HL-60 (cell line): ENCODE data around the gene MARCHF3.

Experiments used
- DNase-seq, 2 experiments: peaks; one replicate each; pipeline ENCODE4 v3.0.0-alpha.2; 2010 to 2020; ENCODE audit warnings: low read depth in 1 of 2, low spot score in 1 of 2
- H3K27ac ChIP-seq: fragments of 250-450 bp; sonication (Bioruptor Pico); replicated peaks from 2 replicates; pipeline ENCODE4 v1.5.1; 2020; ENCODE audit warnings: mild to moderate bottlenecking, moderate library complexity
- H3K27me3 ChIP-seq: fragments of 250-450 bp; sonication (Bioruptor Pico); 2 replicates; pipeline ENCODE4 v1.5.1; 2021; ENCODE audit warnings: mild to moderate bottlenecking, moderate library complexity; ENCODE audit not compliant: insufficient read depth, poor library complexity, severe bottlenecking
- H3K4me3 ChIP-seq: replicated peaks from 2 replicates; pipeline ENCODE4 v1.5.1; 2011; ENCODE audit warnings: mild to moderate bottlenecking, control low read depth, low read length; ENCODE audit not compliant: insufficient read depth
- GABPA ChIP-seq: IDR thresholded peaks from 2 replicates; pipeline ENCODE4 v1.6.1; 2012; ENCODE audit warnings: low read depth
- POLR2AphosphoS5 ChIP-seq: IDR thresholded peaks from 2 replicates; pipeline ENCODE4 v1.6.1; 2012; ENCODE audit warnings: low read depth
- SPI1 ChIP-seq: IDR thresholded peaks from 2 replicates; pipeline ENCODE4 v1.6.1; 2012; ENCODE audit warnings: low read depth, mild to moderate bottlenecking, borderline replicate concordance
- TF ChIP-seq, protein P1 (sequence below): IDR thresholded peaks from one replicate; pipeline ENCODE4 v1.5.1; 2011; ENCODE audit warnings: low read length, control low read depth, inconsistent platforms; ENCODE audit not compliant: insufficient read depth
- TF ChIP-seq, protein P2 (sequence below): IDR thresholded peaks from 2 replicates; pipeline ENCODE4 v1.6.1; 2012; ENCODE audit warnings: low read depth; ENCODE audit not compliant: insufficient replicate concordance

The MARCHF3 gene

GRCh38 chr5:127013407-127013806 is 17.0 kb downstream of the MARCHF3 start:
- no peak for DNase-seq
- Histone ChIP-seq H3K27ac (no peak overlapping the region), H3K4me3 (no peak overlapping the region), H3K27me3 (no peaks in the 10 kb centered on the region)
- TF ChIP-seq, protein P1, sequence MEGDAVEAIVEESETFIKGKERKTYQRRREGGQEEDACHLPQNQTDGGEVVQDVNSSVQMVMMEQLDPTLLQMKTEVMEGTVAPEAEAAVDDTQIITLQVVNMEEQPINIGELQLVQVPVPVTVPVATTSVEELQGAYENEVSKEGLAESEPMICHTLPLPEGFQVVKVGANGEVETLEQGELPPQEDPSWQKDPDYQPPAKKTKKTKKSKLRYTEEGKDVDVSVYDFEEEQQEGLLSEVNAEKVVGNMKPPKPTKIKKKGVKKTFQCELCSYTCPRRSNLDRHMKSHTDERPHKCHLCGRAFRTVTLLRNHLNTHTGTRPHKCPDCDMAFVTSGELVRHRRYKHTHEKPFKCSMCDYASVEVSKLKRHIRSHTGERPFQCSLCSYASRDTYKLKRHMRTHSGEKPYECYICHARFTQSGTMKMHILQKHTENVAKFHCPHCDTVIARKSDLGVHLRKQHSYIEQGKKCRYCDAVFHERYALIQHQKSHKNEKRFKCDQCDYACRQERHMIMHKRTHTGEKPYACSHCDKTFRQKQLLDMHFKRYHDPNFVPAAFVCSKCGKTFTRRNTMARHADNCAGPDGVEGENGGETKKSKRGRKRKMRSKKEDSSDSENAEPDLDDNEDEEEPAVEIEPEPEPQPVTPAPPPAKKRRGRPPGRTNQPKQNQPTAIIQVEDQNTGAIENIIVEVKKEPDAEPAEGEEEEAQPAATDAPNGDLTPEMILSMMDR = no peak
- no peak for TF ChIP-seq POLR2AphosphoS5
- TF ChIP-seq GABPA = no peak
- TF ChIP-seq, protein P2, sequence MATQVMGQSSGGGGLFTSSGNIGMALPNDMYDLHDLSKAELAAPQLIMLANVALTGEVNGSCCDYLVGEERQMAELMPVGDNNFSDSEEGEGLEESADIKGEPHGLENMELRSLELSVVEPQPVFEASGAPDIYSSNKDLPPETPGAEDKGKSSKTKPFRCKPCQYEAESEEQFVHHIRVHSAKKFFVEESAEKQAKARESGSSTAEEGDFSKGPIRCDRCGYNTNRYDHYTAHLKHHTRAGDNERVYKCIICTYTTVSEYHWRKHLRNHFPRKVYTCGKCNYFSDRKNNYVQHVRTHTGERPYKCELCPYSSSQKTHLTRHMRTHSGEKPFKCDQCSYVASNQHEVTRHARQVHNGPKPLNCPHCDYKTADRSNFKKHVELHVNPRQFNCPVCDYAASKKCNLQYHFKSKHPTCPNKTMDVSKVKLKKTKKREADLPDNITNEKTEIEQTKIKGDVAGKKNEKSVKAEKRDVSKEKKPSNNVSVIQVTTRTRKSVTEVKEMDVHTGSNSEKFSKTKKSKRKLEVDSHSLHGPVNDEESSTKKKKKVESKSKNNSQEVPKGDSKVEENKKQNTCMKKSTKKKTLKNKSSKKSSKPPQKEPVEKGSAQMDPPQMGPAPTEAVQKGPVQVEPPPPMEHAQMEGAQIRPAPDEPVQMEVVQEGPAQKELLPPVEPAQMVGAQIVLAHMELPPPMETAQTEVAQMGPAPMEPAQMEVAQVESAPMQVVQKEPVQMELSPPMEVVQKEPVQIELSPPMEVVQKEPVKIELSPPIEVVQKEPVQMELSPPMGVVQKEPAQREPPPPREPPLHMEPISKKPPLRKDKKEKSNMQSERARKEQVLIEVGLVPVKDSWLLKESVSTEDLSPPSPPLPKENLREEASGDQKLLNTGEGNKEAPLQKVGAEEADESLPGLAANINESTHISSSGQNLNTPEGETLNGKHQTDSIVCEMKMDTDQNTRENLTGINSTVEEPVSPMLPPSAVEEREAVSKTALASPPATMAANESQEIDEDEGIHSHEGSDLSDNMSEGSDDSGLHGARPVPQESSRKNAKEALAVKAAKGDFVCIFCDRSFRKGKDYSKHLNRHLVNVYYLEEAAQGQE = no peak
- TF ChIP-seq SPI1 = no peak

- TF ChIP-seq, protein P2 = no peak
- TF ChIP-seq, protein P1 = no peak
- TF ChIP-seq GABPA (no peak), SPI1 (no peak), POLR2AphosphoS5 (no peak)
- no peak for DNase-seq
- Histone ChIP-seq H3K27me3 (no peaks in the 10 kb centered on the region), H3K27ac (no peak overlapping the region), H3K4me3 (no peak overlapping the region)
These were observed 17.4 kb downstream of the MARCHF3 start for GRCh38 chr5:127012916-127013315.

DNA sequence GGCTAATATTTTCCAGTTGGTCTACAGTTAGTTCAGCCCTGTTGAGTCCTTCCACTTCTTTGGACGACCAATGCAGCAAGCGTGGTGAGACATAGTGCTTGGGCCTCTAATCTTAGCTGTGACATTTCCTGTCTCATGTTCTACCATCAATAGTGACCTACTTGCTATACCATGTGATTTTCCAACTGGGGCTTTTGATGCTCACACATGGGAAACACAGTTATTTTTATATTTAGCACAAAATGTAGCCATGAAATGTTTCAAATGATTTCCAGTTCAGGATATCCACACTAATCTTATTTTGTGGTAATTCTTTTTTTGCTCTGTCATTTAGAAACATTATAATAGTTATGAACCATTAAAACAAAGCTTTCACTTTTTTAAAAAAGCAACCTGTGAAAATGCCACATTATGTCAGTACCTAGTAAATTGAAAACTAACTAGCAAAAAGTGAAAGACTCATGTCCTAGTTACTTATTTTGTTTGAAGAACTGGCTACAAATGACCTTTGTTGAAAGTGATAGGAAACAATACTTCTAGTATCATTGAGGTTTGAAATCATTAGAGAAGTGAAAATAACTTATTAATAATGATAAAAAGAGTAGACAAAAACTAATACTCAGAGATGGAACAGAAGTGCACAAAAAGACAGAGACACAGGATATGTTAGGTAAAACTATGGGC is 18.3 kb downstream of the MARCHF3 start:
- Histone ChIP-seq H3K4me3 (no peak overlapping the region), H3K27ac (no peak overlapping the region), H3K27me3 (no peaks in the 10 kb centered on the region)
- no peak for DNase-seq
- TF ChIP-seq, protein P1 = no peak
- TF ChIP-seq GABPA = no peak
- TF ChIP-seq, protein P2 = no peak
- TF ChIP-seq POLR2AphosphoS5 = no peak
- TF ChIP-seq SPI1 = no peak
